Tongue (tissue), 2 donors: Measurements from ENCODE around the gene ARHGAP28. TPM values are rescaled to one million over a fixed set of nuclear protein-coding genes. Genes with fewer than 3 reads are reported as not detected.
"Not testable (repeated sequence)": the region's sequence is repeated elsewhere in the genome, so short reads cannot be mapped to it uniquely, and the experiment has no call there.

Experiments
- DNase-seq: peaks from one replicate; pipeline ENCODE4 v3.0.0-alpha.2; 2015
- total RNA-seq: library from RNA; depleted of rRNA; stranded (reverse); fragments of >200 nt; gene quantifications from one replicate; pipeline ENCODE4 v1.2.3, GENCODE V29; 2014

ARHGAP28 gene
- total RNA-seq, 1 donor from 2014 or later = 26.0 TPM

DNA sequence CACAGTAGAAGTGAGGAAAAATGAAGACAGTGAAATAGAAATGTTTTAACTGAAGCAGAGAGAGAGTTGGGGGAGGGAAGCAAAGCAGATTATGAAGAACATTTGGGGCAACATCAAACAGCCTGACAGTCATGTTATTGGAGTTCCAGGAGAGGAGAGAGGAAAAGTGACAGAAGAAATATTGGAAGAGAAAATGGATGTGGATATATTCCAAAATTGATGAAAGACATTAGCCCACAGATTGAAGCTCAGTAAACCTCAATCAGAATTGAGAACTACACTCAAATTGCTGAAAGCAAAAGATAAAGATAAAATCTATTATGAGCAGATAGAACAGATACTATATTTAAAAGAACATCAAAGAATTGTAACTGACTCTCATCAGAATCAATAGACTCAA, 90.8 kb downstream of the ARHGAP28 start:
- no peak for DNase-seq

DNA sequence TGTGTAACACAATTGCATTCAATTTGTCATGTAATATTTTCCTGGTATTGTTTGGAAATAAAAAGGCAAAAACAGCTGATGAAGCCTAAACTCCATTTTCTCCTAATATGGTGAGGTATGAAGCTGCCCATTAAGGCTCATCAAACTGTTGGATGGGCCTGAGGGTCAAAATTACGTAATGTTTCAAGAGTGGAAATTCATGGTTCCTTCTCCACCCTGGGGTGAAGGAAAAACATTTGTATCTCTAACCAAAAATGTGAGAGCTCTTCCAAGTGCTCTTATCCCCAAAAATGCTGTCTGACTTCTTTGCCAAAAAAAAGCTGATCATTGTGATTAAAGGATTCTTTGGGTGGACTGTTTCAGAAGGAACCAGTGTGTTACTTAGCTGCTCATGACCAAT, 91.8 kb downstream of the ARHGAP28 start:
- DNase-seq = no peak

GRCh38 chr18:6827161-6827560, 97.6 kb downstream of the ARHGAP28 start:
- DNase-seq = not testable (repeated sequence)

- DNase-seq = not testable (repeated sequence)
Observed at GRCh38 chr18:6827566-6827965, 98.0 kb downstream of the ARHGAP28 start.

DNA sequence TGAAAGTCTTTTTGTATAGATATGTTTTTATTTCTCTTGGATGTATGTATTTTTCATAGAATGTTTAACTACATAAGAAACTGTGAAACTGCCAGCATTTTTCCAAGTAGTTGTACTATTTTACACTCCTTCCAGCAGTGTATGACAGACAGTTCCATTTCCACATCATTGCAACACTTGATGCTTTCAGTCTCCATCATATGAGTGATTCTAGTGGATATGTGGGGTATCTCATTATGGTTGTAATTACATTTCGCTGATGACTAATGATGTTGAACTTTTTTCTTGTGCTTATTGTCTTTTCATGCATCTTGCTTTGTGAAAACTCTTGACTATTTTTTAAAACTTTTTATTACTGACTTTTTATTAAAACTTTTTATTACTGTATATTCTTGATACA, 101.4 kb downstream of the ARHGAP28 start:
- no peak for DNase-seq

GRCh38 chr18:6835345-6835744, 105.8 kb downstream of the ARHGAP28 start:
- no peak for DNase-seq

DNA sequence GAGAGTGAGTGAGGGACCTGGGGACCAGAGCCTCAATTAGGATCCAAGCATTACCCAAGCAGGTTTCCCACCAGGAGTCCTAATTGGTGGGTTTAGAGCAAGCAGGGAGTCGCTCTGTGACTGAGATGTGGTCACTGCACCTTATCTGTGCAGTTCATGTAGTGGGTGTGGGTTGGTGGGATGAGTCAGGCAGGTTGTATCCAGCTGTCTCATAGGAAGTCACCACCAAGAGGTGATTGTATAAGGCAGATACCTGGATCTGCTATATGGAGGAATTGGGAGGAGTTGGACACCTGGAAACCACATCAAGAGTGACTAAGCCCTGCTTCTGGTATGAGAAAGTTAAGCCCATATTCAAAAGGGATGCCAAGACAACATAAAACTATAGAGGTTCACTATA, 106.8 kb downstream of the ARHGAP28 start:
- no peak for DNase-seq

DNA sequence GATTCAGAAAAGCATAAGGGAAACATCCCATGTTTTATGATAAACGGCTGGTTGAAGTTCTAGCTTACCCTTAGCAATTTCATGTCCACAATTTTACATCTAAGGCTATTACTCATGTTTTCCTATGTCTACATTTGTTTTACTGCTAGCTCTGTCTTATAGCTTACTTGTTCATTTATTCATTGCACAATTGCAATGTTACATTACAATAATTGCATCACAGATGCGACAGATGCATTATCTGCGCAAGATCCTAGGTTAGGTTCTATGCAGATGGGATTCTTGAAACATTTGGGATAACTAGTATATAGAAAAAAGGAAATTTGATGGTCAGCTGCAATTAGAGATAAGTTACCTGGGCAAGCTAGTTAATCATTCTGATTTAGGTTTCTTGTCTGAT, 108.4 kb downstream of the ARHGAP28 start:
- no peak for DNase-seq

- no peak for DNase-seq
Observed at GRCh38 chr18:6842081-6842480, 112.6 kb downstream of the ARHGAP28 start.

- no peak for DNase-seq
Observed at GRCh38 chr18:6843308-6843707, 113.8 kb downstream of the ARHGAP28 start.

GRCh38 chr18:6845521-6845920, 116.0 kb downstream of the ARHGAP28 start:
- not testable (repeated sequence) for DNase-seq

DNA sequence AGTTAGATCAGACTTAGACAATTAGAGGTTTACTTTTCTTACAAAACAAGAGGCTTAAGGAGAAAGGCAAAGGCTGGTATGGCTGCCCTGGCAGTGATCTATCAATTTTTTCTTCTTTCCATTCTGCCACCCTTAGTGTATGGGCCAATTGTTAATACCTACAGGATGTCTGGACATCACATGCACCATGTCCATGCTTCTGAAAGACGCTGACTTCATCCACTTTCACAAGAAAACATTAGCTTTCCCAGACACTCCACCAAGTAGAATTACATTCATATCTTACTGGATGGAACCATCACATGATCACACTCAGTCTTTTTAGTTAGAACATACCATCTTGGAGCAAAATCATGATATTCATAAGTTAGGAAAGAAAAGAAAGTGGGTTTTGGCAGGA, 120.9 kb downstream of the ARHGAP28 start:
- DNase-seq = no peak

DNA sequence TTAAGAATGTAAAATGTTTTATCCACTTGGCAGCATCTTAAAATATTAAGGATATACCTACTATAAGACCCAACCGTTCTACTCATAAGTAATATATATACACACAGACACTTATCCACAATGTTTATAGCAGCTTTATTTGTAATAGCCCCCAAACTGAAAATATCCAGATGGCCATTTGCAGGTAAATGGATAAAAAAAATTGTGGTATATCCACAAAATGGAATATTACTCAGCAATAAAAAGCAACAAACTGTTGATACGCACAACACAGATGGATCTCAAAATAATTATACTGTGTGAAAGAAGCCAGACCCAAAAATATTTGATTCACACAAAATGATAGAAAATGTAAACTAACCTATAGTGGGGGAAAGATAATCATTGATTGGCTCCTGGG, 122.0 kb downstream of the ARHGAP28 start:
- no peak for DNase-seq

DNA sequence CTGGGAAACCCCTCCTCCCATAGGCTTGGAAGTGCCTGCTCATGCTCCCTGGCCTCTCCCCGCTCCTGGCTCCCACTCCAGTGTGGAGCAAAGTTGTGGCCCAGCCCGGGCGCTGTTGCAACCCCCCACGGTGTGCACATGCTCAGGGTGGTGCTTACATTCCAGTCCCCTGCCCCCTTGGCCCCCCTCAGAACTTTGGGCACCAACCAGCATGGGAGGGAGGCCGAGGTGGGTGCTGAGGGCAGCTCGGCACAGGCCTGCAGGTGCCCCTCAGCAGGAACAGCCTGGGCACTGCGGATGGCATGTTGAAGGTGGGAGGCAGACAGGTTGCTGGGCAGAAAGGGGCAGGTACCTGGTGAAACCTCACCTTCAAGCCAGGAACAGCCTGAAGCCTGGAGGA, 125.3 kb downstream of the ARHGAP28 start:
- DNase-seq = no peak

- DNase-seq = no peak
Observed at GRCh38 chr18:6855767-6856166, 126.3 kb downstream of the ARHGAP28 start.

- DNase-seq = no peak
Observed at GRCh38 chr18:6857300-6857699, 127.8 kb downstream of the ARHGAP28 start.

DNA sequence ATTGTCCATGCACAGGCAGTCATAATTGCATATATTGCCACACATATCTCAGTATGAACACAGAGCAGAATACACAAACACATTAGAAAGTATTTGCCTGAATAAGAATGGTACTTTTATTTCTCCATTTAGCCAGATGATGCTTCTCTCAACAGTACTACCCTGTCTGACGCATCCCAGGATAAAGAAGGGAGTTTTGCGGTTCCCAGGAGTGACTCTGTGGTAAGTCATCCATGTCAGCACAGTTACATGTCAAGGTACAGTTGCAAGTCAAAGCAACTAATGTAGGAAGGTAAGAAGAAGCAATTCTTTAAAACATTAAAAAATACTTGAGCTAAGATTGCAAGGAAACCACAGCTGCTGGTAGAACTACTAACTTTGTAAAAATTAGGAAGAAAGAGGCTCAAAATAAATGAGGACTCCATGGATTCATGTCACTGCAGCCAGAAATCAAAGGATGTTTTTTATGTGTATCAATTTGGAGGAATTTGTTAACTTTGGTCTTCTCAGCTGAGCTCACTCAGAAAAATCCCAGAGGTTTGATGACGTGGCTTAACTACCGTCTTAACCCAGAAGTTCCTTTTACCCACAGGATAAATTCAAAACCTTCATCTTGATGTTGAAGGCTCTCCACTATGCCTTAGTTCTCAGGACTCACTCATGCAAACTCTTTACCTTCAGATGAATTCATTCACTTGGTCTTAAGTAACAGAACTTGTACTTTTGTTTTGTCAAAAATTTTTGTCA, 130.3 kb downstream of the ARHGAP28 start:
- no peak for DNase-seq

- no peak for DNase-seq
Observed at GRCh38 chr18:6860804-6861448, 131.4 kb downstream of the ARHGAP28 start.

DNA sequence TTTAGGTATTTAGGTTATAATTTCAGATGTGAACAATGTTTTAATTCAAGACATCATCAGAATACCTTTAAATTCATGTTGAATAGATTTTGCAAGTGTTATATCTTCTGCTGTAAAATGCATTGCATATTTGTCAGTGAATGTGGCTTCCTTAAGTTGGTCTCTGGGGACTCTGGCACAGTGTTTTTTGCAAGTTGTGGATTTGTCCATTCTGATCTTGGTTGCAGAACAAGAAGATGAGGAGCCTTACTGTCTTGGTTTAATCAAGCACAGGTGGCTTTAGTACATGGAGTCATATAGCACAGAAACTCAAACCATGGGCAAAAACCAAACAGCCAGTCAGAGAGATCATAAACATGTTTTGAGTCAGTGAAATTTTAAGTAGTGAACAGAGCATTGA, 135.7 kb downstream of the ARHGAP28 start:
- no peak for DNase-seq

- no peak for DNase-seq
Observed at GRCh38 chr18:6866552-6867085, 137.1 kb downstream of the ARHGAP28 start.

DNA sequence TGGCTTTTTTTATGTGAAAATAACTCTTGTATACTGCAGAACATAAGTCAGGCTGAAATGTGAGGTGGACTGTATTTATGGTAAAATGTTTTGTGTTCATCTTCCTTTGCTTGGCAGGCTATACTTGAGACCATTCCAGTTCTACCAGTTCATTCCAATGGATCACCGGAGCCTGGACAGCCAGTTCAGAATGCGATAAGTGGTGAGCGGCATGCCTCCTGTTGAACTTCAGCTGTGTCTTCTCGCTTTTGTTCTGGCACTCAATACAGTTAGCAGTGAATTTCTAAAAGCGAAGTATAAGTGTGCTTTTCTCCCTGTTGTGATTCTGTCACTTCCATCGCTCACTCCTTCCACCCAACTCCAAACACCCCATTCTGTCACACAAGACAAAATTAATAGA, 138.5 kb downstream of the ARHGAP28 start:
- DNase-seq = no peak

DNA sequence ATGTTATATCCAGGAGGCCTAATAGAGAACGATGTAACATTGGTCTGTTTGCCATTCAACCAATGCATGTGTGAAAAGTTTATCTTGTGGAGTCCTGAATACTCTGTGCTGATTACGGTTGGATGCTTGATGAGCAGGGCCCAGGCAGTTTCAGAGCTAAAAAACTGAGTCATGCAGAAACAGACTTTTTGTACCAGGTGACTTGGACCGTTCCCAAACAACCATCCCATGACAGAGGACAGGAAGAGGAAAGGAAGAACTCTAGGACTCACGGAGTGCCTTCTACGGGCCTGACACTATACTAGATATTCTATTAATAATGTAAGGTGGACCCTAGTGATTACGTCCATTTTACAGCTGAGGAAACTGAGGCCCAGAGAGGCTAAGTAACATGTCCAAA, 142.1 kb downstream of the ARHGAP28 start:
- DNase-seq = no peak

DNA sequence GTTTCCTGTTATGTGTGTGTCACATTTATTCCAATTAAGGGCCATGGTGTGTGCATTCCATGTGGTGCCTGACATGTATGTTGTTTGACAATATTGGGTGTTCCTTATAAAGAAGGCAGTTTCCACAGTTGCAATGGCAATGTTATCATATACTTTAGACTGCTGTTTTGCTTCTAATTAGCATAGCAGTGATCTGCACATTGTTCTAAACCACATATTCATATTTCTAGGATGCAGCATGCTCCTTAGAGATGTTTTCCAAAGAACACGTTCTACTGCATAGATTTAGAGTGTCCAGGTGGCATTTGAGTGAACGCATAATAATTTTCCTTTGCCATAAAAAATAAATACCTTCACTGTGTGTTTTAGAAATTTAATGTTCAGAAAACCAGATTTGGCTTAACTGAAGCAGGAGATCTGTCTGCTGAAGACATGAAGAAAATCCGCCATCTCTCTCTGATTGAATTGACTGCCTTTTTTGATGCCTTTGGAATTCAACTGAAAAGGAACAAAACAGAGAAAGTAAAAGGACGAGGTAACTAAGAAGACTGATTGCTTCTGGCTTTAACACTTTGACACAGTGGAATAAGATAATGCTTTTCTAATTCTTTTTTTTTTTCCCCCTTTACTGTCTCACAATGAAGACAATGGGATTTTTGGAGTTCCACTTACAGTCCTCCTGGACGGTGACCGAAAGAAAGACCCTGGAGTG, 143.7 kb downstream of the ARHGAP28 start:
- no peak for DNase-seq
